Gastrocnemius medialis (tissue), 4 donors: ENCODE results near the gene SBK3. TPM values are rescaled to one million over a fixed set of nuclear protein-coding genes. Genes with fewer than 3 reads are reported as not detected.
A peak's percentile ranks its signal among the peaks of the same experiment; 100 is the strongest.

ENCODE experiments used
- ATAC-seq, 2 donors: fragments of 150-250 bp; one replicate each; pipeline ENCODE4 v1.9.1; 2016
- DNase-seq, 2 donors: peaks; one replicate each; pipeline ENCODE4 v3.0.0-alpha.2; 2019
- H3K27ac ChIP-seq, 4 donors: fragments of 200-600 bp; sonication (generic); 1 replicate in 1 of 4; 2 replicates in 3 of 4; pipeline ENCODE4 v1.5.1; 2016 to 2018; ENCODE audit warnings: mild to moderate bottlenecking in 2 of 4, moderate library complexity in 1 of 4
- H3K27me3 ChIP-seq, 3 donors: fragments of 200-600 bp; sonication (generic) in 2 of 3; 1 replicate in 1 of 3; 2 replicates in 2 of 3; pipeline versions ENCODE4 v1.5.1 to v1.6.0; 2016 to 2019; ENCODE audit warnings: mild to moderate bottlenecking in 1 of 3, moderate library complexity in 1 of 3
- H3K36me3 ChIP-seq, 2 donors: fragments of 200-600 bp; sonication (generic) in 1 of 2; one replicate each; pipeline ENCODE4 v1.5.1; 2017 to 2018
- H3K4me1 ChIP-seq, 2 donors: fragments of 200-600 bp; sonication (generic) in 1 of 2; one replicate each; pipeline ENCODE4 v1.5.1; 2016 to 2017; ENCODE audit warnings: mild to moderate bottlenecking in 2 of 2
- H3K4me3 ChIP-seq, 4 donors: fragments of 200-600 bp; sonication (generic) in 3 of 4; 1 replicate in 1 of 4; 2 replicates in 3 of 4; pipeline ENCODE4 v1.5.1; 2016 to 2019; ENCODE audit warnings: mild to moderate bottlenecking in 2 of 4
- H3K9me3 ChIP-seq, 3 donors: fragments of 200-600 bp; sonication (generic) in 2 of 3; 1 replicate in 1 of 3; 2 replicates in 2 of 3; pipeline ENCODE4 v1.5.1; 2016 to 2019
- CTCF ChIP-seq, 5 experiments: fragments of 450-650 bp in 3 of 5; fragments of 200-600 bp in 2 of 5; sonication (generic) in 2 of 5; IDR thresholded peaks in 4 of 5; conservative IDR thresholded peaks in 1 of 5; 1 replicate in 4 of 5; 2 replicates in 1 of 5; pipeline ENCODE4 v1.5.1; 2016 to 2019; ENCODE audit warnings: antibody characterized with exemption in 5 of 5, mild to moderate bottlenecking in 3 of 5, moderate library complexity in 3 of 5
- POLR2A ChIP-seq, 2 donors: fragments of 450-650 bp; IDR thresholded peaks; one replicate each; pipeline ENCODE4 v1.6.1; 2017; ENCODE audit warnings: antibody characterized with exemption in 2 of 2, mild to moderate bottlenecking in 2 of 2, moderate library complexity in 2 of 2
- in situ Hi-C, 4 donors: fragments of 200-750 bp; cut with MboI; loops; one replicate each; pipeline versions ENCODE4 v1.15.0 to v1.8.0; 2017; ENCODE audit warnings: low sequenced_read_pairs in 4 of 4
- intact Hi-C: fragments of 100-400 bp; cut with DNase I; formaldehyde crosslinking; loops from one replicate; pipeline ENCODE4 v1.15.1; 2023; ENCODE audit warnings: low total_unique reads
- total RNA-seq, 4 donors: library from RNA; depleted of rRNA; stranded (reverse); fragments of >200 nt; gene quantifications; one replicate each; pipeline versions ENCODE4 v1.1.0 to v1.2.3, GENCODE V29; 2016

SBK3 gene
- total RNA-seq, 4 donors from 2014 or later: 3.1 to 24.1 (median 6.8) TPM

GRCh38 chr19:55541091-55541490 lies 4.3 kb downstream of the SBK3 start:
- ATAC-seq (no peak), DNase-seq (no peak)
- Histone ChIP-seq H3K27me3 (no peaks in the 10 kb centered on the region), H3K4me3 (no peak overlapping the region), H3K4me1 (peaks cover 15 to 26% of the 10 kb centered on the region in 2 donors), H3K27ac (peak overlapping the region; percentile 4 to 80 (median 30)), H3K36me3 (no peaks in the 10 kb centered on the region), H3K9me3 (no peaks in the 10 kb centered on the region)
- intact Hi-C loops: no loop called here
- in situ Hi-C loops: no loop called here
- TF ChIP-seq CTCF (IDR thresholded peaks at IDR 0.05 in 4 of 5, conservative IDR thresholded peaks at IDR 0.05 in 1 of 5) (no peak), POLR2A (IDR thresholded peaks at IDR 0.05) (no peak)

GRCh38 chr19:55540619-55541018 lies 4.7 kb downstream of the SBK3 start:
- H3K36me3 ChIP-seq: no peaks in the 10 kb centered on the region
- DNase-seq: peak; percentile 66 to 79
- intact Hi-C loops: no loop called here
- in situ Hi-C loops: no loop called here
- ATAC-seq: peak; percentile 71 to 82
- peaks cover 10 to 22% of the 10 kb centered on the region in 2 donors for H3K4me1 ChIP-seq
- no peaks in the 10 kb centered on the region for H3K27me3 ChIP-seq
- TF ChIP-seq CTCF (IDR thresholded peaks at IDR 0.05 in 4 of 5, conservative IDR thresholded peaks at IDR 0.05 in 1 of 5) (no peak), POLR2A (IDR thresholded peaks at IDR 0.05) (no peak)
- H3K9me3 ChIP-seq: no peaks in the 10 kb centered on the region
- no peak overlapping the region for H3K4me3 ChIP-seq
- H3K27ac ChIP-seq: peak overlapping the region in 3 of 4 donors; percentile 4 to 80 (median 55)

- Histone ChIP-seq H3K36me3 (no peaks in the 10 kb centered on the region), H3K27ac (no peak overlapping the region), H3K4me3 (no peak overlapping the region), H3K9me3 (no peaks in the 10 kb centered on the region), H3K4me1 (peaks cover 0 to 9% of the 10 kb centered on the region in 2 donors), H3K27me3 (no peaks in the 10 kb centered on the region)
- in situ Hi-C loops: no loop called here
- intact Hi-C loops: no loop called here
- ATAC-seq (no peak), DNase-seq (no peak)
- no peak for TF ChIP-seq CTCF (IDR thresholded peaks at IDR 0.05 in 4 of 5, conservative IDR thresholded peaks at IDR 0.05 in 1 of 5)
- TF ChIP-seq POLR2A (IDR thresholded peaks at IDR 0.05): no peak
Measured at GRCh38 chr19:55539090-55539984, 6.0 kb downstream of the SBK3 start.

- Histone ChIP-seq H3K4me1 (peaks cover 0 to 9% of the 10 kb centered on the region in 2 donors), H3K36me3 (no peaks in the 10 kb centered on the region), H3K27ac (no peak overlapping the region), H3K9me3 (no peaks in the 10 kb centered on the region), H3K4me3 (no peak overlapping the region), H3K27me3 (no peaks in the 10 kb centered on the region)
- intact Hi-C loops: no loop called here
- no peak for ATAC-seq
- DNase-seq: no peak
- TF ChIP-seq POLR2A (IDR thresholded peaks at IDR 0.05) (no peak), CTCF (IDR thresholded peaks at IDR 0.05 in 4 of 5, conservative IDR thresholded peaks at IDR 0.05 in 1 of 5) (no peak)
- in situ Hi-C loops: no loop called here
Measured at GRCh38 chr19:55538132-55538531, 7.2 kb downstream of the SBK3 start.
